ENCODE data around the gene OAF.
"Not testable (repeated sequence)": the region's sequence is repeated elsewhere in the genome, so short reads cannot be mapped to it uniquely, and the experiment has no call there.

Gene OAF

DNA sequence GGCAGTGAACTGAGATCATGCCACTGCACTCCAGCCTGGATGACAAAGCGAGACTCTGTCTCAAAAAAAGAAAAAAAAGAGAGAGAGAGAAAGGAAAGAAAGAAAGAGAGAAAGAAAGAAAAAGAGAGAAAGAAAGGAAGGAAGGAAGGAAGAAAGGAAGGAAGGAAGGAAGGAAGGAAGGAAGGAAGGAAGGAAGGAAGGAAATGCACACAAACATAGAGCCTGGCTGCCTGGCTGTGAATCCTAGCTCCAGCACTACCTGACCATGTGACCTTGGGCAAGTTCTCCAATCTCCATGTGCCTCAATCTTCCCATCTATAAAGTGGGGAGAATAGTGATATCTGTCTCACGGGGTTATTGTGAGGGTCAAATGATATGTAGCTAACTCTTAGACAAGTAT lies 63.1 kb downstream of the OAF start:
- DNase-seq = not testable (repeated sequence)

DNA sequence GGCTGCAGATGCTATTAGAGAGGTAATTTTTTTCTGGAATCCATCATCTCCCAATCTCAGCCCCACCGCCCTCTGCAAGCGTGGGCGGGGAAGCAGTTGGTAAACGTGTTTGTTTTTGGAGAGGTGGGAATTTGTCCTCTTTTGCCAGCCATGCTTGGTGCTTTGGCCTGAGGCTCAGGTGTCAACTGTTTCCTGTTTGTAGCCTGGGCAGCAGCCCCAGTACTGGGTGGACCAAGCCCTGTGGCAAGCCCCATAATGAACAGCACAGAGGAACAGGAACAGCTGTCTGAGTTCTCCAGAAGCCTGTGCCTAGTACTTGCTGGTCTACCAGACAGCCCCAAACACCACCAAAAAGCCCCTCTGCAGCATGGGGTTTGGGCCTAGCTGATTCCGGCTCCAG lies 68.7 kb downstream of the OAF start:
- no peak for DNase-seq
